ENCODE measurements around the gene LUC7L.
"Not testable (repeated sequence)": the region's sequence is repeated elsewhere in the genome, so short reads cannot be mapped to it uniquely, and the experiment has no call there.

The LUC7L gene

GRCh38 chr16:230351-230750 is 1.1 kb upstream of the LUC7L start:
- DNase-seq (ENCODE audit: low read depth, low spot score): not testable (repeated sequence)

GRCh38 chr16:229731-230281 is 557 bp upstream of the LUC7L start:
- DNase-seq (ENCODE audit: low read depth, low spot score): no peak

DNA sequence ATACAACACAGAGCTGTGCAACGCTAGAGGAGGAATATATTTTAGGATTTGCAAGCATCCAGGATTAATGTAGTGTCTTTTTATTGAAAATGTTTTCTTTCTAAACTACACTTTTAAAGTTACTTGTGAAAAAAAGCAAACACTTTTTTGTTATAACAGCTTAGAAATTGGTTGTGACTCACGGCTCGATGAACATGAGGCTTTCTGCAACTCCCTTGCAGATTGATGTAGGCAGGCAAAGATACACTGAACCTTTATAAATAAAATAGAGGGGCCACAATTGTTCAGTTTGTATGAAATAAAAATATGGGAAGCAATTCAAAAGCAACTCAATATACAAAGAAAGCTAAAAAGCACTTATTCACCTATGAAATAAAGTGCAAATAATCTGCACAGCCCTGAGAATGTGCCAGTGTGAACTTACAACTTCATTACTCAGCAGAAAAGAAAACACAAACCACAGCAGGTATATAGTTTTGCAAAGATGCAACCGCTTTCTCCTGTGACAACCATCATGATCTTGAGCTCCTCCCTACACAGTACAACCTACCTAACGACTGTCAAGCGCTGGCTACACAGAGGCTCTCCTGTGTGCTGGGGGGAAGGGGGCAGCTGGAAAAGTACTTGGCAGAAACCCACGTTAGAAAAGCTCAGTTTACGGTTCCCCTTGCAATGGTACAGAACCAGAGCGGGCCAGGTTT is 948 bp downstream of the LUC7L start:
- no peak for DNase-seq (ENCODE audit: low read depth, low spot score)

DNA sequence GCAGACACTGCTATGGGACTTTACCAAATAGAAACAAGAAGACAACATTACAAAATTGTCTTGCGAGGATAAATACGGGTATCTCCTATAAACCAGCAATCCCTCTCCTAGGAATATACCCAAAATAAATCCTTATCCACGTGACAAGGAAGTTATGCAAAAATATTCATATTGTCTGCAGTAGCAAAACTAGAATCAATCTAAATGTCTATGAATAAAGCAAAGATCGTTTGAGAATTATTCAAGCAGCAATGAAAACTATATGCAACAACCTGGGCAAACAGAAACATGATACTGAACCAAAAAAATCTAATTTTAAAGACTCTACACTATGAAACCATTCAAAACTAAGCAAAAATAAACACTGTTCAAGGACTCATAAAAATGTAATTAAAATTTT is 9.2 kb downstream of the LUC7L start:
- no peak for DNase-seq (ENCODE audit: low read depth, low spot score)

DNA sequence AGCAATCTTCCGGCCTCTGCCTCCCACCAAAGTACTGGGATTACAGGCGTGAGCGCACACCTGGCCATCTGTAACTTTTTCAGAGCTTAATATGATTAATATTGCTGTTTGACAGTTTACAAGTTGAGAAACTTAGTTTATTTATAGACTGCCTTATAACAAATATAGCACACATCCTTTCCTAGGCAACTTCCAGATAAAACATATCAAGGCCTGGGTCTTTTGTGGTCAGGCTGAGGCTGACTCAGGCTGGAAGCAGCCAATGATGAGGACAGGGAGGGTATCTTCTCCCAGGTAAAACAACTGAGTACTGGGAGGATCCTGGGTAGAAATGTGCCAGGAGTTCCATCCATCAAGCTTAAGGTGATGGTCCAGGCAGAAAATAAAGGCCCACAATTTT is 16.2 kb downstream of the LUC7L start:
- no peak for DNase-seq (ENCODE audit: low read depth, low spot score)

DNA sequence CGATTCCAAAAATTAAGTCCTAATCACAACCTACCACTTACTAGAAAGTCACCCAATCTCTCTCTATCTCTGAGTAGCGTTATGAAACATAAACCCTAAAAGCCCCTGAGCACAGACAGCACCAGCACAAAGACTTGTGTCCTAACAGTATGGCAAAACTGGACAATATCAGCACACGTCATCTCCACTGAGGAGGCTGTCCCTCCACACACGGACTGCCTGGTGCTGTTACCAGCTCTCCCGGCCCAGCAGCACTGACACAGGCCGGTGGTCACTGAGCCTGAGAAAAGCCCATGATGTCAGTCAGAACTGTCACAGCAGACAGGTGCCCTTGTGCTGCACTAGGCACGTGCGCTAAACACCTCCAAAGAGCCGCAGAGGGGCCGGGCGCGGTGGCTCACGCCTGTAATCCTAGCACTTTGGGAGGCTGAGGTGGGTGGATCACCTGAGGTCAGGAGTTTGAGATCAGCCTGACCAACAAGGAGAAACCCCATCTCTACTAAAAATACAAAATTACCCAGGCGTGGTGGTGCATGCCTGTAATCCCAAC is 17.5 kb downstream of the LUC7L start:
- not testable (repeated sequence) for DNase-seq (ENCODE audit: low read depth, low spot score)

DNA sequence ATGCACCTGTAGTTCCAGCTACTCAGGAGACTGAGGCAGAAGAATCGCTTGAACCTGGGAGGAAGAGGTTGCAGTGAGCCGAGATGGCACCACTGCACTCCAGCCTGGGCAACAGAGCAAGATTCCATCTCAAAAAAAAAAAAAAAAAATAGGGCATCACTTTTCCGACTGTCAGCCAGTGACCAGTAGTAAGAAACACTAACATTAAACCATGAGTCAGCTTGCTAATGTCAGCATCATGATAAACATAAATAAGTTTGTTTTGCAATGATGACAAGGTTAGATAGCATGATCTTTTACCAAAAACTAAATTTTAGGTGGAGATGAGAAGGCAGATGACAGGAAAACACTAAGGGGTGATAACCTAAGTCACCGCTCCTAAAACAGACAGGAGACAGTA is 19.9 kb downstream of the LUC7L start:
- not testable (repeated sequence) for DNase-seq (ENCODE audit: low read depth, low spot score)

DNA sequence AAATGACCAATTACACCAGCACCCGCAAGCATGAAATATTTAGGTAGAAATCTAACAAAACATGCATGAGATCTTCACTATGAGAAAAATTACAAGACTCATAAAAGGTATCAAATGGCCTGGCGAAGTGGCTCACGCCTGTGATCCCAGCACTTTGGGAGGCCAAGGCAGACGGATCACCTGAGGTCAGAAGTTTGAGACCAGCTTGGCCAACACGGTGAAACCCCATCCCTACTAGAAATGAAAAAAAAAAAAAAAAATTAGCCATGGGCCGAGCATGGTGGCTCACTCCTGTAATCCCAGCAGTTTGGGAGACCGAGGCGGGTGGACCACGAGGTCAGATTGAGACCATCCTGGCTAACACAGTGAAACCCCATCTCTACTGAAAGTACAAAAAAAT is 25.2 kb downstream of the LUC7L start:
- DNase-seq (ENCODE audit: low read depth, low spot score): not testable (repeated sequence)

- no peak for DNase-seq (ENCODE audit: low read depth, low spot score)
These were observed 26.0 kb downstream of the LUC7L start for GRCh38 chr16:203246-203645.

- DNase-seq (ENCODE audit: low read depth, low spot score): no peak
These were observed 28.9 kb downstream of the LUC7L start for GRCh38 chr16:200388-200787.

DNA sequence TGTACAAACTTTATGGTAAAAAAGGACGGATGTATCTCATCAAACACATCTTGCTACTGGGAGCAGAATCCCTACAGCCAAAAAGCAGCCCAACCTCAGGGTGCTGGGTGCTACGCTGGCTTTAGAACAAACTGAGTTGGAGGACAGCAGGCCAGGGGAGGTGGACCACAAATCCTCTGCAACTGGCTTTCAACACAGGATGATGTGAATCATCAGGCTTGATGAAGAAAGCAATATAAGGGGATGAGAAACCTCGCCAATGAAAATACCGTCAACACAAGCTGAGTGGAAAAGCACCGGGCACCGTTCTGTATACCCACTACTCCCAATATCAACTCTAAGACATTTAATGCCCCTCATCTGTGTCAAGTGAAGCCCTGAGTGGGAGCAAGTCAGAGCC is 34.7 kb downstream of the LUC7L start:
- no peak for DNase-seq (ENCODE audit: low read depth, low spot score)

DNA sequence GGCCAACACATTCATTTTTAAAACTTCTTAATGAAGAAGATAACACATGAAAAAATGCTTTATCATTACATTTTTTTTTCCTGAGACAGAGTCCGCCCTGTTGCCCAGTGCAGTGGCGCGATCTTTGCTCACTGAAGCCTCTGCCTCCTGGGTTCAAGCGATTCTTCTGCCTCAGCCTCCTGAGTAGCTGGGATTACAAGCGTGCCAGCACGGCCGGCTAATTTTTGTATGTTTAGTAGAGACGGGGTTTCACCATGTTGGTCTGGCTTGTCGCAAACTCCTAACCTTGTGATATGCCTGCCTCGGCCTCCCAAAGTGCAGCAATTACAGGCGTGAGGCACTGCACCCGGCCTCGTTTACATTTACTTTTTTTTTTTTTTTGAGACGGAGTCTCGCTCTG is 35.8 kb downstream of the LUC7L start:
- DNase-seq (ENCODE audit: low read depth, low spot score): no peak

DNA sequence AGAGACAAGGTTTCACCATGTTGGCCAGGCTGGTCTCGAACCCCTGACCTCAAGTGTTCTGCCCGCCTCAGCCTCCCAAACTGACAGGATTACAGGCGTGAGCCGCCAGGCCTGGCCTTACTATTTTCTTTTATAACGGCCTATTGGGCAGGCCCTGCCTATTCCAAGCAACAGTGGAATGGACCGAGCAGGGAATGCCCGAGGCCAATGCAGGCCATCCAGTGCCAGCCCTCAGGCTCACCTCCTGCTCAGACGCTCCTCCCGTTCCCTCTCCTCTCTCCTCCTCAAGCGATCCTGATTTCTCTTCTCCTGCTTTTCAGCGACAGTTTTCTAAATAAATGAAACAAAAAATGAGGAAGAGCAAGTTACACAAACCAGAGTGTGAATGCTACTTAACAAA is 36.6 kb downstream of the LUC7L start:
- no peak for DNase-seq (ENCODE audit: low read depth, low spot score)

DNA sequence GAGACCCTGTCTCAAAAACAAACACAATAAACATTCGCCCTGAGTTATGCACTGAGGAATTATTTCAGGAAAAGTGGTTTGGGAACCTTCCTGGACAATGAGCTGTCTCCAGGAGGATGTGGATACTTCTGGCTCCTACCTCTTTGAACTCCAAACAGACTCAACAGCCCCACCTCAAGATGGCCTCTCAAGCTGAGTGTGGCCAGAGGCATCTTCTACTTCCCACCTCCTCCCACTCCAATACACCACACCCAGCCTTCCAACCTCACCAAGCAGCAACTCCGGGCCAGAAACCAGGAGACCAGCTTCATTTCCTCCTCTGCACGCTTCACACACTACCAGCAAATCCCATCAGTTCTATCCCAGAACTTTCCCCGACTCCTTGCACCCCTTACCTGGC is 37.4 kb downstream of the LUC7L start:
- no peak for DNase-seq (ENCODE audit: low read depth, low spot score)

GRCh38 chr16:189604-190186 is 39.6 kb downstream of the LUC7L start:
- no peak for DNase-seq (ENCODE audit: low read depth, low spot score)

- DNase-seq (ENCODE audit: low read depth, low spot score): no peak
These were observed 40.6 kb downstream of the LUC7L start for GRCh38 chr16:188674-189073.

- no peak for DNase-seq (ENCODE audit: low read depth, low spot score)
These were observed 41.9 kb downstream of the LUC7L start for GRCh38 chr16:187330-187729.

- DNase-seq (ENCODE audit: low read depth, low spot score): no peak
These were observed 43.6 kb downstream of the LUC7L start for GRCh38 chr16:185691-186090.

- no peak for DNase-seq (ENCODE audit: low read depth, low spot score)
These were observed 44.0 kb downstream of the LUC7L start for GRCh38 chr16:185213-185612.

GRCh38 chr16:183005-183404 is 46.2 kb downstream of the LUC7L start:
- no peak for DNase-seq (ENCODE audit: low read depth, low spot score)

DNA sequence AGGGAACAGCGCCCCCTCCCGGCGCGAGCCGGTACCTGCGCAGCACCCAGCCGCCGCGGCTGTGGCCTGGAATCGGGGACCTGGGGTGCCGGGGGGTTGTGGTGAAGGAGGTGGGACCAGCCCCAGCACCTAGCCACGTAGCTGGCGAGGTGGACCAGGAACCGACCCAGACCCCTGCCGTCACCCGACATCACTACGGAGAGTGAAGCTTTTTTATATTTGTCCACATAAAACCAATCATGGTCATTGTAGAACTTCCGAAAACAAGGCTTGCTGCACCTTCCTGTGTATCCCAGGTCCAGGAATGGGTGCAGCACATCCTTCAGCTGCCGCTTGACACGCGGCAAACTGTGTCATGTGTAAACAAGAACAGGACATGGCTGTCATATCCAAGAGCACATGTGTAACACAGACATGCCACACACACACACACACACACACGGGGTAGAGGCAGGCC is 47.7 kb downstream of the LUC7L start:
- DNase-seq (ENCODE audit: low read depth, low spot score): no peak

DNA sequence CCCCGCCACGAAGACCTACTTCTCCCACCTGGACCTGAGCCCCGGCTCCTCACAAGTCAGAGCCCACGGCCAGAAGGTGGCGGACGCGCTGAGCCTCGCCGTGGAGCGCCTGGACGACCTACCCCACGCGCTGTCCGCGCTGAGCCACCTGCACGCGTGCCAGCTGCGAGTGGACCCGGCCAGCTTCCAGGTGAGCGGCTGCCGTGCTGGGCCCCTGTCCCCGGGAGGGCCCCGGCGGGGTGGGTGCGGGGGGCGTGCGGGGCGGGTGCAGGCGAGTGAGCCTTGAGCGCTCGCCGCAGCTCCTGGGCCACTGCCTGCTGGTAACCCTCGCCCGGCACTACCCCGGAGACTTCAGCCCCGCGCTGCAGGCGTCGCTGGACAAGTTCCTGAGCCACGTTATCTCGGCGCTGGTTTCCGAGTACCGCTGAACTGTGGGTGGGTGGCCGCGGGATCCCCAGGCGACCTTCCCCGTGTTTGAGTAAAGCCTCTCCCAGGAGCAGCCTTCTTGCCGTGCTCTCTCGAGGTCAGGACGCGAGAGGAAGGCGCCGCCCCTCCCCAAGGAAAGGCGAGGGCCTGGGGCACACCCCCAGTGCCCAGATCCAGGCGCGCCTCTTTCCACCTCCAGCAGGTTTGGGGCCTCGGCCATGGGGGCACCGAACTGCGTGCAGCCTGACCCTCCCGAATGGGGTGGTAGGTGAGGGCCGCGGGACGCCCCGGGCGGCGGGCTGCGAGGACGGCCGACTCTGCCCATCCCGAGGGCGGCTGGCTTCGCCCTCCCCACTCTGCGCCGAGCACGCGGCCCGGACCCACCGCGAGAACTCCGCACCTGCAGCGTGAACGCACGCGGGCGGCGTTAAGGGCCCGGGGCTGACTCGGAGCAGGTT is 48.3 kb downstream of the LUC7L start:
- DNase-seq (ENCODE audit: low read depth, low spot score): no peak

Measured in brain pericyte (primary cell).